GM12865 (cell line): ENCODE measurements around the gene TMEM120A.

Source experiments
- DNase-seq: peaks from one replicate; pipeline ENCODE4 v3.0.0; 2010; ENCODE audit warnings: low read depth
- H3K4me3 ChIP-seq: 2 replicates; pipeline ENCODE4 v1.5.1; 2011; ENCODE audit warnings: mild to moderate bottlenecking, low read depth, low read length, control low read depth
- TF ChIP-seq, protein P1 (sequence below): IDR thresholded peaks from 2 replicates; pipeline ENCODE4 v1.5.1; 2011; ENCODE audit warnings: low read length, control low read depth, low read depth, inconsistent platforms; ENCODE audit not compliant: insufficient read depth; ENCODE audit errors: missing control alignments

The TMEM120A gene

DNA sequence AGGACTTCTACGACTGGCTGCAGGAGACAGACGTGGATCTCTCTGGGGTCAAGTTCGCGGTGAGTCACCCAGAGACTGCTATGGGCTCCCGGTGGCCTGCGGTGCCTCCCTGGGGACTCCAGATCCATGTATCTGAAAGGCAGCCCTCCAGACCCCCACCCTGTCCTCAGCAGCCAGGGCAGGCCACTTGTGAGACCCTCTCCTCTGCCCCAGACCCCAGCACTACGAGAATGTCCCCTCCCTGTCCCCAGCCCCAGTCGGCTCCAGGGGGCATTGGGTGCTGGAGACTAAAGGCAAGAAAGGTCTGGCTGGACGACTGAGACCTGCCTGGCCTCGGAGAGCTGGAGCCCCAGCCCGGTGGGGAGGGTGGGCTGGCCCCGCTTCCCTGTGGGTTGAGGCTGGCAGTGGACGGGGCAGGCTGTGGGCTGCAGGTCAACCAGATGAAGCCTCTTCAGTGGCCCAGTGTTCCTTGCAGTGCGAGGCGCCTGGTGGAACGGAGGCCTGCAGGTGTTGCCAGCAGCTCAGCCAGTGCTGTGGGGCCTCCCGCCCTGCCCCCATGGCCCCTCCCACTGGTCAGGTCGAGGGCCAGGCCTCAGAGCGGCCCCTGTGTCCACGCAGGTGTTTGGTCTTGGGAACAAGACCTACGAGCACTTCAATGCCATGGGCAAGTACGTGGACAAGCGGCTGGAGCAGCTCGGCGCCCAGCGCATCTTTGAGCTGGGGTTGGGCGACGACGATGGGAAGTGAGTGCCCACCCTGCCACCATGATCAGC lies 13.8 kb downstream of the TMEM120A start:
- no peak overlapping the region for H3K4me3 ChIP-seq
- TF ChIP-seq, protein P1, sequence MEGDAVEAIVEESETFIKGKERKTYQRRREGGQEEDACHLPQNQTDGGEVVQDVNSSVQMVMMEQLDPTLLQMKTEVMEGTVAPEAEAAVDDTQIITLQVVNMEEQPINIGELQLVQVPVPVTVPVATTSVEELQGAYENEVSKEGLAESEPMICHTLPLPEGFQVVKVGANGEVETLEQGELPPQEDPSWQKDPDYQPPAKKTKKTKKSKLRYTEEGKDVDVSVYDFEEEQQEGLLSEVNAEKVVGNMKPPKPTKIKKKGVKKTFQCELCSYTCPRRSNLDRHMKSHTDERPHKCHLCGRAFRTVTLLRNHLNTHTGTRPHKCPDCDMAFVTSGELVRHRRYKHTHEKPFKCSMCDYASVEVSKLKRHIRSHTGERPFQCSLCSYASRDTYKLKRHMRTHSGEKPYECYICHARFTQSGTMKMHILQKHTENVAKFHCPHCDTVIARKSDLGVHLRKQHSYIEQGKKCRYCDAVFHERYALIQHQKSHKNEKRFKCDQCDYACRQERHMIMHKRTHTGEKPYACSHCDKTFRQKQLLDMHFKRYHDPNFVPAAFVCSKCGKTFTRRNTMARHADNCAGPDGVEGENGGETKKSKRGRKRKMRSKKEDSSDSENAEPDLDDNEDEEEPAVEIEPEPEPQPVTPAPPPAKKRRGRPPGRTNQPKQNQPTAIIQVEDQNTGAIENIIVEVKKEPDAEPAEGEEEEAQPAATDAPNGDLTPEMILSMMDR, result no peak
- no peak for DNase-seq

DNA sequence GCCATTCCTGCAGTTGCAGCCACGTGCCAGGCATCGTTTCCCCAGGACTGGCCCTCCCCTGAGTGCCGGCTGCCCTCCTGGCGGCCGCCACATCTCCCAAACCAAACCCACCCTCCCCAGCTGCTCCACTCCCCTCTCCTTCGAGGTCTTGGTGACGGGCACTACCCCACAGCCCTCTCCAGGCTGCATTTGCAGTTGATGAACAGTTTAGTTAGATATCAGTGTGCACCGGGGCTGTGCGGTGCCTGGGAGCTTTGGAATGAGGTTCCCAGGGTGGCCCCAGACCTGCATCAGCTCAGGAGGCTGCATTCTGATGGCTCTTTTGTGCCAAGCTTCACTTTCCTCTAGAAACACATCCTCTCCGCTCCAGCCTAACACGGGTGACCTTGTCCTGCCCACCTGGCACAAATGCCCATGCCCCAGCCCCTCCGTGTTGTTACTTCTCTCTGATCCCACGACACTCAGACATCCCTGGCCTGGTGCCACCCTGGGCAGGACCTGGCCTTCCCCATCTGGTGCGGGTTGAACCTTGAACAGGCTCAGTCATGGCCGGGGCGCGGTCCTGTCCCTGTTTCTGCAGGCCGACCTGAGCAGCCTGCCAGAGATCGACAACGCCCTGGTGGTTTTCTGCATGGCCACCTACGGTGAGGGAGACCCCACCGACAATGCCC lies 14.5 kb downstream of the TMEM120A start:
- DNase-seq, result no peak
- H3K4me3 ChIP-seq, result no peak overlapping the region
- TF ChIP-seq, protein P1, result no peak

DNA sequence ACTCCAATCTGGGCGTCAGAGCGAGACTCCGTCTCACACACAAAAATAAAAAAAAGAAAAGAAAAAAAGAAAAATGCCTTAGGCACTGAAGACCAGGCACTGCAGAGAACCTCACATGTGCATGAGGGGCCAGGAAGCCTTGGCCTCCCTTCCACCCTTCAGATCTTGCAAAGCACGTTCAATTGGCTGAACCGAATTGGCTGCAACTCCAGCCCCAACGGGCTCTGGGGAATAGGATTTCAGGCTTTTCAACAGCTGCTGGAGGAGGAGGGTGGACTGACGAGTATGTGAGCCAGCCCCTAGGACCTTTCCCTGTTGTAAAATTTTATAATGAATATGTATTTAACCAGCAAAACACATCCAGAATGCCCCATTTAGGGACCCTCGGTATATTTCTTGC lies 16.7 kb downstream of the TMEM120A start:
- TF ChIP-seq, protein P1, result no peak
- no peak for DNase-seq
- no peak overlapping the region for H3K4me3 ChIP-seq

DNA sequence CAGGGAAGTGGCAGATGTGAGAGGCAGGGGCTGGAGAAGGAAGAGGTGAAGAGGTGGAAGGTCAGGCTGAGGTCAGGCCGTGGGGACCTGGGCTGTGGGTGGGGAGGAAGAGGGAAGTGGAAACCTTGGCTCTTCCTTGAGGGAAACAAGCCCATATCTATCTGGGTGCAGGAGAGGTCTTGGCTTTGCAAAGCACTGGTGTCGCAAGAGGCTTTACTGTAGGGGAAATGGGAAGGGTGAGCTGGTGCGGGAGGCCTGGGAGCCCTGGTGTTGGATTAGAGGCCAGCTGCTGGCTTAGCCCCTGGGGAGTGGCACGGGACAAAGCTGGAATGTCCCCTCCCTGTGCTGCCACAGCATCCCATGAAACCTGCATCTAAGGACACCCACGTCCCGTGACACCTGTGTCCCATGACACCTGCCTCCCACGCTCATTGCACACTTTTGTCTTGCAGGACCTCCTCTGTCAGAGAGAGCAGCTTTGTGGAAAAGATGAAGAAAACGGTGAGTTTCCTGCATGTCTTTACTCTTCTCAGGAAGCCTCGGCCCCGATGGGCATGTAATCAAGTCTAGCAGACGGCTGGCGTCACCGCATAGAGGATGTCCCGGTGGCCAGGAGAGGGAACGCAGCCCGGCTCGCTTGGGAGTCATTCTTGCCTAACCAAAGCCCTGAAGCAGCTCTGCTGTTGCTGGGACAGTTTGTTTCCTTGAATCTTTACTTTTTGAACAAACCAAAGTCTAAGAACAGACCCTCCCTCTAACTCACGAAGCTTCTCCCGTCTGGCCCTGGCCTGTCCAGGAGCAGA lies 22.2 kb downstream of the TMEM120A start:
- no peak overlapping the region for H3K4me3 ChIP-seq
- no peak for DNase-seq

DNA sequence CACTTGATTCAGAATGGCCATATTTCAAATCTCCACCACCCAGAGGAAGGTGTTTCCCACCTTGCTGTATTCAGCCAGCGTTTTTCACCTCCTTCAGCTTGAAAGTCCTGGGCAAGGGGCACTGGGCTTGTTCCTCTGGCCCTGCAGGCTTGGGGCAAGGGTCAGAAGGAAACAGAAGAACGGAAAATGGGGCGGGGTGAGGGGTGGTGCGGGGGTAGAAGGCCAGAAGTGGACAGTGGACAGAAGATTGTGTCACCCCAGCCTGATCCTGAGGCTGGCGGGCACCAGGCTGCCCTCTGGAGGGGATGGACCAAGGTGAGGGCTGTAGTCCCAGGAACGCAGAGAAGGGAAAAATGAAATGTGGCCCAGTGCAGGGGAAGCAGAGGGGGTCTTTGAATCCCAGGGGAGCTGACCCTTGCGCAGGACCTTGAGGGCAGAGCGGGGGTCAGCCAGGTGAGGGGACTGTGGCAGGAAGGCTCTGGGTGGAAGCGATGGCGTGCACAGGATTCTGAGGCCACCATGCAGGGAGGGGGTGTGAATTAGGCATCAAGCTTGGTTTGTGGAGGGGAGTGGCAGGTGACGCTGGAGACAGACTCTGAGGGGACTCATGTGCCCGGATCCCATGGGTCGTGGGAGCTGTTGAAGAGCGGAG lies 23.0 kb downstream of the TMEM120A start:
- TF ChIP-seq, protein P1, result no peak
- no peak overlapping the region for H3K4me3 ChIP-seq
- DNase-seq, result no peak

More for the DNA sequence above, 22.2 kb downstream of the TMEM120A start:
- TF ChIP-seq, protein P1, result no peak

DNA sequence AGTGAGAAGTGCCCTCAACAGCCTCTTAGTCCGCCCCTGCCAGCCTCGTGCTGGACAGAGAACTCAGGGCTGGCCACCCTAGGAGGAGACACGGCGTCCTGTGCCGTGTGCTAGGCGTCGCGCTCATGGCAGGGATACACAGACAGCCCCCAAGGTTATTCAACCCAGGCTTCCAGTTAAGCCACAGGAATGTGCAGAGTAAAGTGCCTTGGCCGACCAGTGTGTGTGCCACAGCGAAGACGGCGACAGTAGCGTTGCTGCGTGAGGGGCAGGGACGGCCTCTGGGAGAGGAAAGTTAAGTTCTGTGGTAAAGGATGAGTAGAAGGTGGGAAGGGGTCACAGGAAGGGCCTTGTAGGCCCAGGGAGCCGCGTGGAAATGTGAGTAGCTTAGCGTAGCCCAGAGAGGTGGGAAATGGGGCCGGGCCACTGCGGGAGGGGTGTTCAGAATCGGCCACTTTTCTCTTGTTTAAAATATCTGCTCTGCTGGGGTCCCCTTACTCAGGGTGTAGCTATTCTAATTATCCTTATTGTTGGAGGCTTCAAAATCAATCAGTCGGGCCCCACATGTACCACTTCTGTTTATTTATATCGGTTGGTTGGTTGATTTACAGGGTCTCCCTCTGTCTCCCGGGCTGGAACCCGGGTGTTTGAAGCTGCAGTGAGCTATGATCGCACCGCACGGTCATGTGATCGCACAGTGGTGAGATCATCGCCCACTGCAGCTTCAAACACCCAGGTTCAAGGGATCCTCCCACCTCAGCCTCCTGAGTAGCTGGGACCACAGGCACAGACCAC lies 24.5 kb downstream of the TMEM120A start:
- TF ChIP-seq, protein P1, result no peak
- no peak for DNase-seq
- H3K4me3 ChIP-seq, result no peak overlapping the region
